Neural cell (in vitro differentiated cells): ENCODE data around the gene CLEC5A. TPM values are rescaled to one million over a fixed set of nuclear protein-coding genes. Genes with fewer than 3 reads are reported as not detected.

ENCODE experiments used
- H2AFZ ChIP-seq: fragments of 200-600, 300-800 bp; sonication (generic), shearing (Covaris generic); 2 replicates; pipeline ENCODE4 v1.6.0; 2014; ENCODE audit warnings: low read depth, mild to moderate bottlenecking, antibody characterized with exemption, low read length, moderate library complexity
- H3F3A ChIP-seq: fragments of 200-600 bp; shearing (Covaris generic); 2 replicates; pipeline ENCODE4 v1.6.1; 2016; ENCODE audit warnings: mild to moderate bottlenecking, moderate library complexity, mixed read lengths, antibody characterized with exemption, low read length; ENCODE audit not compliant: insufficient read depth, poor library complexity, severe bottlenecking
- H3K27ac ChIP-seq: fragments of 200-600, 300-800 bp; sonication (generic), shearing (Covaris generic); 2 replicates; pipeline ENCODE4 v1.5.1; 2014; ENCODE audit warnings: mild to moderate bottlenecking, low read length, moderate library complexity
- H3K27me3 ChIP-seq: fragments of 300-800, 200-600 bp; sonication (generic), shearing (Covaris generic); 2 replicates; pipeline ENCODE4 v1.6.0; 2014; ENCODE audit warnings: mild to moderate bottlenecking, low read depth, low read length, moderate library complexity; ENCODE audit not compliant: insufficient read depth
- H3K36me3 ChIP-seq: fragments of 300-800, 200-600 bp; sonication (generic), shearing (Covaris generic); 2 replicates; pipeline ENCODE4 v1.5.1; 2014; ENCODE audit warnings: mild to moderate bottlenecking, antibody characterized with exemption, low read length, moderate library complexity; ENCODE audit not compliant: insufficient read depth
- H3K4me2 ChIP-seq: fragments of 300-800, 200-600 bp; sonication (generic), shearing (Covaris generic); 2 replicates; pipeline ENCODE4 v1.6.0; 2014; ENCODE audit warnings: mild to moderate bottlenecking, low read length
- H3K4me3 ChIP-seq: fragments of 300-800, 200-600 bp; sonication (generic), shearing (Covaris generic); 2 replicates; pipeline ENCODE4 v1.5.1; 2014; ENCODE audit warnings: mild to moderate bottlenecking, low read length, moderate library complexity
- H3K79me2 ChIP-seq: fragments of 200-600 bp; shearing (Covaris generic); replicated peaks from 2 replicates; pipeline ENCODE4 v1.6.0; 2014; ENCODE audit warnings: mild to moderate bottlenecking, low read length, moderate library complexity; ENCODE audit not compliant: insufficient read depth
- H3K9ac ChIP-seq: fragments of 300-800, 200-600 bp; sonication (generic), shearing (Covaris generic); 2 replicates; pipeline ENCODE4 v1.6.1; 2016; ENCODE audit warnings: mild to moderate bottlenecking, low read length, mixed read lengths
- H3K9me2 ChIP-seq: fragments of 200-600 bp; shearing (Covaris generic); 2 replicates; pipeline ENCODE4 v1.6.1; 2016; ENCODE audit warnings: mild to moderate bottlenecking, low read length, mixed read lengths; ENCODE audit not compliant: insufficient read depth
- H3K9me3 ChIP-seq: fragments of 200-600, 300-800 bp; sonication (generic), shearing (Covaris generic); 2 replicates; pipeline ENCODE4 v1.6.1; 2016; ENCODE audit warnings: mild to moderate bottlenecking, mixed run types, low read length, moderate library complexity, mixed read lengths
- H4K20me1 ChIP-seq: fragments of 200-600 bp; shearing (Covaris generic); 2 replicates; pipeline ENCODE4 v1.6.1; 2016; ENCODE audit warnings: mild to moderate bottlenecking, mixed run types; ENCODE audit not compliant: insufficient read depth
- CTCF ChIP-seq: fragments of 450-650 bp; IDR thresholded peaks from 2 replicates; pipeline ENCODE4 v1.5.1; 2014; ENCODE audit warnings: antibody characterized with exemption, mild to moderate bottlenecking, moderate library complexity; ENCODE audit not compliant: poor library complexity, severe bottlenecking
- EP300 ChIP-seq: fragments of 450-650 bp; conservative IDR thresholded peaks from 2 replicates; pipeline ENCODE4 v1.6.1; 2014; ENCODE audit warnings: antibody characterized with exemption, mild to moderate bottlenecking, moderate library complexity; ENCODE audit not compliant: poor library complexity, severe bottlenecking
- EZH2 ChIP-seq: fragments of 200-600, 300-800 bp; shearing (Covaris generic), sonication (generic); IDR thresholded peaks from 2 replicates; pipeline ENCODE4 v1.6.1; 2014; ENCODE audit warnings: antibody characterized with exemption, low read length, borderline replicate concordance, mild to moderate bottlenecking; ENCODE audit not compliant: insufficient read depth, poor library complexity, severe bottlenecking
- MXI1 ChIP-seq: fragments of 450-650 bp; conservative IDR thresholded peaks from 2 replicates; pipeline ENCODE4 v1.6.1; 2014; ENCODE audit warnings: antibody characterized with exemption, mild to moderate bottlenecking; ENCODE audit not compliant: poor library complexity, severe bottlenecking
- POLR2AphosphoS5 ChIP-seq: IDR thresholded peaks from 2 replicates; pipeline ENCODE4 v1.6.1; 2012
- RAD21 ChIP-seq: fragments of 450-650 bp; conservative IDR thresholded peaks from 2 replicates; pipeline ENCODE4 v1.6.1; 2014; ENCODE audit warnings: antibody characterized with exemption, mild to moderate bottlenecking, moderate library complexity
- REST ChIP-seq: IDR thresholded peaks from 2 replicates; pipeline ENCODE4 v1.6.1; 2012; ENCODE audit warnings: borderline replicate concordance
- SMC3 ChIP-seq: fragments of 450-650 bp; conservative IDR thresholded peaks from 2 replicates; pipeline ENCODE4 v1.6.1; 2014; ENCODE audit warnings: antibody characterized with exemption, mild to moderate bottlenecking, moderate library complexity; ENCODE audit not compliant: poor library complexity
- TAF1 ChIP-seq: IDR thresholded peaks from 2 replicates; pipeline ENCODE4 v1.6.1; 2012; ENCODE audit warnings: low read depth
- polyA plus RNA-seq: library from polyadenylated mRNA; depleted of rRNA; stranded (reverse); fragments of >200 nt; gene quantifications from 2 replicates; pipeline ENCODE4 v1.2.3, GENCODE V29; 2014

CLEC5A gene
- polyA plus RNA-seq, 1 donor from 2014 or later = not detected

GRCh38 chr7:141975806-141976523 is 29.2 kb upstream of the CLEC5A start:
- Histone ChIP-seq H3K4me2 (no peak overlapping the region), H3K9me3 (no peaks in the 10 kb centered on the region), H3K79me2 (no peaks in the 10 kb centered on the region), H4K20me1 (no peaks in the 10 kb centered on the region), H2AFZ (no peak overlapping the region), H3K9ac (no peak overlapping the region), H3K9me2 (no peaks in the 10 kb centered on the region), H3K4me3 (peak overlapping the region; percentile 21), H3F3A (no peaks in the 10 kb centered on the region), H3K27ac (no peak overlapping the region), H3K27me3 (no peaks in the 10 kb centered on the region), H3K36me3 (no peaks in the 10 kb centered on the region)
- TF ChIP-seq SMC3 (peak; percentile 89), RAD21 (peak; percentile 89), REST (no peak), CTCF (peak; percentile 90)

- H3K4me2 ChIP-seq = no peak overlapping the region
- no peak overlapping the region for H2AFZ ChIP-seq
- no peaks in the 10 kb centered on the region for H3F3A ChIP-seq
- H3K79me2 ChIP-seq = no peaks in the 10 kb centered on the region
- no peaks in the 10 kb centered on the region for H3K9me3 ChIP-seq
- H3K4me3 ChIP-seq = no peak overlapping the region
- H3K9ac ChIP-seq = no peak overlapping the region
- H3K36me3 ChIP-seq = no peaks in the 10 kb centered on the region
- peak; percentile 64 for TF ChIP-seq RAD21
- TF ChIP-seq POLR2AphosphoS5 = no peak
- TF ChIP-seq EZH2 = no peak
- TF ChIP-seq MXI1 = no peak
- peak; percentile 73 for TF ChIP-seq SMC3
- TF ChIP-seq EP300 = no peak
- peak; percentile 56 for TF ChIP-seq CTCF
- TF ChIP-seq REST = no peak
- no peak for TF ChIP-seq TAF1
- no peaks in the 10 kb centered on the region for H4K20me1 ChIP-seq
- H3K27ac ChIP-seq = no peak overlapping the region
- no peaks in the 10 kb centered on the region for H3K27me3 ChIP-seq
- no peaks in the 10 kb centered on the region for H3K9me2 ChIP-seq
Observed at GRCh38 chr7:141974831-141975230, 28.1 kb upstream of the CLEC5A start.
